Upper lobe of left lung (tissue), 6 donors: ENCODE results near the gene EYS. TPM values are rescaled to one million over a fixed set of nuclear protein-coding genes. Genes with fewer than 3 reads are reported as not detected.

Source experiments
- ATAC-seq, 2 donors: fragments of 200-7000 bp; cut with Tn5 transposase; one replicate each; pipeline ENCODE4 v1.9.1; 2022; ENCODE audit warnings: mild to moderate bottlenecking in 2 of 2, moderate library complexity in 2 of 2; ENCODE audit not compliant: low FRiP score in 2 of 2
- DNase-seq, 2 donors: peaks; one replicate each; pipeline ENCODE4 v3.0.0-alpha.2; 2019 to 2020
- H3K27ac ChIP-seq, 4 donors: fragments of 200-600 bp; sonication (generic); one replicate each; pipeline ENCODE4 v1.5.1; 2016 to 2019
- H3K27me3 ChIP-seq, 4 donors: fragments of 200-600 bp; sonication (generic); one replicate each; pipeline ENCODE4 v1.5.1; 2017 to 2019
- H3K36me3 ChIP-seq, 4 donors: fragments of 200-600 bp; sonication (generic); one replicate each; pipeline ENCODE4 v1.5.1; 2016 to 2019
- H3K4me1 ChIP-seq, 4 donors: fragments of 200-600 bp; sonication (generic); one replicate each; pipeline ENCODE4 v1.5.1; 2018 to 2019
- H3K4me3 ChIP-seq, 4 donors: fragments of 200-600 bp; sonication (generic); one replicate each; pipeline ENCODE4 v1.5.1; 2017 to 2019; ENCODE audit warnings: mild to moderate bottlenecking in 2 of 4, moderate library complexity in 1 of 4
- H3K9me3 ChIP-seq, 4 donors: fragments of 200-600 bp; sonication (generic); one replicate each; pipeline ENCODE4 v1.5.1; 2018 to 2019
- CTCF ChIP-seq, 6 experiments: fragments of 450-650 bp in 4 of 6; fragments of 200-600 bp in 2 of 6; sonication (generic) in 2 of 6; IDR thresholded peaks; one replicate each; pipeline ENCODE4 v1.5.1; 2016 to 2019; ENCODE audit warnings: antibody characterized with exemption in 6 of 6
- EP300 ChIP-seq, 4 donors: sonication (generic); formaldehyde crosslinking; IDR thresholded peaks; one replicate each; pipeline ENCODE4 v1.5.1; 2017; ENCODE audit warnings: antibody characterized with exemption in 4 of 4, control low read depth in 2 of 4
- POLR2A ChIP-seq, 4 donors: fragments of 450-650 bp; IDR thresholded peaks; one replicate each; pipeline ENCODE4 v1.5.1; 2016 to 2017; ENCODE audit warnings: antibody characterized with exemption in 4 of 4, mild to moderate bottlenecking in 2 of 4
- POLR2AphosphoS5 ChIP-seq, 2 donors: sonication (generic); formaldehyde crosslinking; IDR thresholded peaks; one replicate each; pipeline ENCODE4 v1.5.1; 2017; ENCODE audit warnings: antibody characterized with exemption in 2 of 2
- WGBS, 2 donors: methylation state at CpG; one replicate each; pipeline ENCODE4 v1.1.5; 2017 to 2018; 5-methylcytosine and 5-hydroxymethylcytosine counted together
- total RNA-seq, 6 donors: library from RNA; depleted of rRNA in 4 of 6; stranded (reverse); fragments of >200 nt in 4 of 6; gene quantifications; one replicate each; pipeline versions ENCODE4 v1.1.0 to v1.2.1, GENCODE V29; 2016 to 2021
- donor health status: DM: no; HTN: no; CAD: no; lungs with moderate emphysema.
- donor health status: DM: no; HTN: yes; CAD: no; lungs with severe emphysema.

Gene EYS
- total RNA-seq, 6 donors from 2014 or later, result under 0.01 to 0.46 (median 0.28) TPM; not detected in 2

DNA sequence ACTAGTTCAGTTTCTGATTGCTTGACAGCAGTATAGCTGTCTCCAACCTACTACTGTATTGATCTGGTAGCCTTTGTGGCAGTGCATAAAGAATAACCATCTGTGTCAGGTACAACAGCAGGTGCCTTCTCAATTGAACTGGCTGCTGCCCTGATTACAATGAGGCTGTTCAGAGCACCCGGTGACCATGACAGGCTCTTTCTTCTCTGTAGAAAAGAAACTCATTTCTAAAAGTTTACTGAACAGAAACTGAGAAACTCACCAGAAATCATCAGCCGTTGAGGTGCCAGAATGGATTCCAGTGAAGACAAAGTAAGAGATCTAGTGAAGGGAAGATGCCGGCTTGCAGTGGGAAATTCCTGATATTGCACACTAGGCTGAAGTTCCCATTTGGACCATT, 1117.1 kb downstream of the EYS start:
- TF ChIP-seq POLR2AphosphoS5 (IDR thresholded peaks at IDR 0.05) (no peak), EP300 (IDR thresholded peaks at IDR 0.05) (no peak), CTCF (IDR thresholded peaks at IDR 0.05) (no peak), POLR2A (IDR thresholded peaks at IDR 0.05) (no peak)
- no peaks in the 10 kb centered on the region for H3K27me3 ChIP-seq
- H3K4me3 ChIP-seq, result no peak overlapping the region
- H3K36me3 ChIP-seq, result no peaks in the 10 kb centered on the region
- no peak overlapping the region for H3K27ac ChIP-seq
- ATAC-seq, result no peak
- no peaks in the 10 kb centered on the region for H3K9me3 ChIP-seq
- no peak for DNase-seq
- H3K4me1 ChIP-seq, result no peaks in the 10 kb centered on the region
- WGBS, 2 donors, result 87 to 96% methylated on average over 3 of the region's 3 CpGs

- Histone ChIP-seq H3K4me1 (no peaks in the 10 kb centered on the region), H3K36me3 (no peaks in the 10 kb centered on the region), H3K27ac (no peak overlapping the region), H3K4me3 (no peak overlapping the region), H3K9me3 (no peaks in the 10 kb centered on the region), H3K27me3 (no peaks in the 10 kb centered on the region)
- no peak for DNase-seq
- no peak for ATAC-seq
- TF ChIP-seq CTCF (IDR thresholded peaks at IDR 0.05) (no peak), POLR2A (IDR thresholded peaks at IDR 0.05) (no peak), POLR2AphosphoS5 (IDR thresholded peaks at IDR 0.05) (no peak), EP300 (IDR thresholded peaks at IDR 0.05) (no peak)
- 82 to 87% methylated on average over 1 of the region's 1 CpG for WGBS, 2 donors
Measured at GRCh38 chr6:64580346-64580745, 1126.7 kb downstream of the EYS start.

GRCh38 chr6:64553249-64553786, 1153.7 kb downstream of the EYS start:
- ATAC-seq (no peak), DNase-seq (no peak)
- WGBS, 2 donors, result 87 to 89% methylated on average over 1 of the region's 1 CpG
- no peak for TF ChIP-seq CTCF (IDR thresholded peaks at IDR 0.05)
- TF ChIP-seq POLR2AphosphoS5 (IDR thresholded peaks at IDR 0.05), result no peak
- no peak for TF ChIP-seq EP300 (IDR thresholded peaks at IDR 0.05)
- TF ChIP-seq POLR2A (IDR thresholded peaks at IDR 0.05), result no peak
- no peaks in the 10 kb centered on the region for H3K4me1 ChIP-seq
- no peaks in the 10 kb centered on the region for H3K36me3 ChIP-seq
- no peaks in the 10 kb centered on the region for H3K9me3 ChIP-seq
- no peaks in the 10 kb centered on the region for H3K27me3 ChIP-seq
- no peak overlapping the region for H3K27ac ChIP-seq
- H3K4me3 ChIP-seq, result no peak overlapping the region

DNA sequence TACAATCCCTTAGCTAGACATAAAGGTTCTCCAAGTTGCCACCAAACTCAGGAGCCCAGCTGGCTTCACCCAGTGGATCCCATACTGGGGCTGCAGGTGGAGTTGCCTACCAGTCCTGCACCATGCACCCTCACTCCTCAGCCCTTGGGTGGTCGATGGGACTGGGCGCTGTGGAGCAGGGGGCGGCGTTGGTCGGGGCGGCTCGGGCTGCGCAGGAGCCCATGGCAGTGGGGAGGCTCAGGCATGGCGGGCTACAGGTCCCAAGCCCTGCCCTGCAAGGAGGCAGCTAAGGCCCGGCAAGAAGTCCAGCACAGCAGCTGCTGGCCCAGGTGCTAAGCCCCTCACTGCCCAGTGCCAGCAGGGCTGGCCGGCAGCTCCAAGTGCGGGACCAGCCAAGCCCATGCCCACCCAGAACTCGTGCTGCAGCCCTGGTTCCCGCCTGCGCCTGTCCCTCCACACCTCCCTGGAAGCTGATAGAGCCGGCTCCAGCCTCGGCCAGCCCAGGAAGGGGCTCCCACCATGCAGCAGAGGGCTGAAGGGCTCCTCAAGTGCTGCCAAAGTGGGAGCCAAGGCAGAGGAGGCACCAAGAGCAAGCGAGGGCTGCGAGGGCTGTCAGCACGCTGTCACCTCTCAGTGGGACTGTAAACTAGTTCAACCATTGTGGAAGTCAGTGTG, 1159.3 kb downstream of the EYS start:
- Histone ChIP-seq H3K27ac (no peak overlapping the region), H3K36me3 (no peaks in the 10 kb centered on the region), H3K4me3 (no peak overlapping the region), H3K9me3 (no peaks in the 10 kb centered on the region), H3K4me1 (no peaks in the 10 kb centered on the region), H3K27me3 (no peaks in the 10 kb centered on the region)
- 94 to 100% methylated on average over 3 to 17 of the region's 20 CpGs for WGBS, 2 donors
- peak in 1 of 2 donors; percentile 68 for DNase-seq
- ATAC-seq, result no peak
- TF ChIP-seq EP300 (IDR thresholded peaks at IDR 0.05), result no peak
- TF ChIP-seq CTCF (IDR thresholded peaks at IDR 0.05), result no peak
- no peak for TF ChIP-seq POLR2AphosphoS5 (IDR thresholded peaks at IDR 0.05)
- no peak for TF ChIP-seq POLR2A (IDR thresholded peaks at IDR 0.05)

DNA sequence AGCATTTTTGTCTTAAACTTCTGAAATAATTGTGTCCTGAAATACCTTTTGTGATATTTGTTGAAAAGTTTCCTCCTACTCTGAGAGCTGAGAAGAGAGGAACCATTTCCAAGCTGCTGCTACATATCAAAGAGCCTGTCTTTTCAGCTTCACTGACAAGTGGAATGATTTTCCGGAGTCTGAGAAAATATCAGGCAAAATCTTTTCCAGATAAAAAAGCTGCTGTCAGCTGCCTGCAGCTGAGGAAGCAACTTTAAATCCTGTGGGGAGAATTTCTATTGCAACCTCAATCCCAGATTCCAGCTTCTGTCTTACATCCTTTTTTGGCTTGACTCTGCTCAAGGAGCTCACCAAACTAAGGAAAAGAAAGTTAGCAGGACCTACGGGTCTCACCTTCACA, 1167.1 kb downstream of the EYS start:
- Histone ChIP-seq H3K27ac (no peak overlapping the region), H3K9me3 (no peaks in the 10 kb centered on the region), H3K36me3 (no peaks in the 10 kb centered on the region), H3K4me1 (no peaks in the 10 kb centered on the region), H3K27me3 (no peaks in the 10 kb centered on the region), H3K4me3 (no peak overlapping the region)
- TF ChIP-seq EP300 (IDR thresholded peaks at IDR 0.05) (no peak), CTCF (IDR thresholded peaks at IDR 0.05) (no peak), POLR2A (IDR thresholded peaks at IDR 0.05) (no peak), POLR2AphosphoS5 (IDR thresholded peaks at IDR 0.05) (no peak)
- ATAC-seq, result no peak
- DNase-seq, result no peak
- WGBS, 2 donors, result 51 to 55% methylated on average over 2 of the region's 2 CpGs
